Measurements from ENCODE around the gene LCNL1.
A peak's percentile ranks its signal among the peaks of the same experiment; 100 is the strongest.
"Not testable (repeated sequence)": the region's sequence is repeated elsewhere in the genome, so short reads cannot be mapped to it uniquely, and the experiment has no call there.

LCNL1 gene

DNA sequence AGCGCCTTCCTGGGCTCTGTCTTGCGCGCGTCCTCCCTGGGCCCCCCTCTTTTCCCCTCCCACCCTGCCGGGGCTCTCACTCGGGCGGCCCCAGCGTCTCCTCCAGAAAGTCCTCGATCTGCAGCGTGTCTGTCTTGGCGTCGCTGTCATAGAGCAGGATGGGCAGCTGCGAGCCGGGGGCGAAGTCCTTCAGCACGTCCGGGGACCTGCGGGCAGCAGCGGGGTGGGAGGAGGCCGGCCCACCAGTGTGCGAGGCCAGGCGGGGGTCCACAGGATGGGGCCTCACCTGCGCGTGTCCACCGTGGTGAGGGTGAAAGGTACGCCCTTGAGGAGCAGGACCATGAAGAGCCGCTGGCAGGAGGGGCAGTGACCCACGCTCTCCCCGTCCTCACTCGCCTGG, 12.6 kb downstream of the LCNL1 start:
- DNase-seq = no peak

DNA sequence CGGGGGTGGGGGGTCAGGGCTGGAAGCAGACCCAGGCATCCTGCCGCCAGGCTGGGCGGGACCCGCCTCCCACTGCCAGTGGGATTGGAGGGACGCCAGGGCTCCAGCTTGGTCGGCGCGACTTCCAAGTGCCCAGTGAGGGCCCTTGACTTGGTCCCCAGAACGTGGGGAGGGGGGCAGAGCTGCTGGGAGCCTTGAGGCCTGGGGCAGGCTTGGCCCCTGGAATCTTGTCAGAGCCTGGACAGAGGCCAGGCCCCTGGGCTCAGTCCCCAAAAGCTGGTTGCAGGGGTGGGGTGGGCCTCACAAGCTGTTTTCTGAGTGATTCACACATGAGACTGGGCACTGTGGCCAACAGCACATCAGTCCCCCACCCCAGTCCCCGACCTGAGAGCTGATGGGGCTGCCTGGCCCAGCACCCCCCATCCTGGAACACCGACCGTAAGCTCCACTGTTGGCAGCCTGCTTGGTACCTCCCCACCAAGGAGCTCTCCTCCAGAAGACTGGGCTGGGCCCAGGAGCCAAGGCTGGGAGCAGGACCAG, 13.0 kb downstream of the LCNL1 start:
- no peak for DNase-seq

DNA sequence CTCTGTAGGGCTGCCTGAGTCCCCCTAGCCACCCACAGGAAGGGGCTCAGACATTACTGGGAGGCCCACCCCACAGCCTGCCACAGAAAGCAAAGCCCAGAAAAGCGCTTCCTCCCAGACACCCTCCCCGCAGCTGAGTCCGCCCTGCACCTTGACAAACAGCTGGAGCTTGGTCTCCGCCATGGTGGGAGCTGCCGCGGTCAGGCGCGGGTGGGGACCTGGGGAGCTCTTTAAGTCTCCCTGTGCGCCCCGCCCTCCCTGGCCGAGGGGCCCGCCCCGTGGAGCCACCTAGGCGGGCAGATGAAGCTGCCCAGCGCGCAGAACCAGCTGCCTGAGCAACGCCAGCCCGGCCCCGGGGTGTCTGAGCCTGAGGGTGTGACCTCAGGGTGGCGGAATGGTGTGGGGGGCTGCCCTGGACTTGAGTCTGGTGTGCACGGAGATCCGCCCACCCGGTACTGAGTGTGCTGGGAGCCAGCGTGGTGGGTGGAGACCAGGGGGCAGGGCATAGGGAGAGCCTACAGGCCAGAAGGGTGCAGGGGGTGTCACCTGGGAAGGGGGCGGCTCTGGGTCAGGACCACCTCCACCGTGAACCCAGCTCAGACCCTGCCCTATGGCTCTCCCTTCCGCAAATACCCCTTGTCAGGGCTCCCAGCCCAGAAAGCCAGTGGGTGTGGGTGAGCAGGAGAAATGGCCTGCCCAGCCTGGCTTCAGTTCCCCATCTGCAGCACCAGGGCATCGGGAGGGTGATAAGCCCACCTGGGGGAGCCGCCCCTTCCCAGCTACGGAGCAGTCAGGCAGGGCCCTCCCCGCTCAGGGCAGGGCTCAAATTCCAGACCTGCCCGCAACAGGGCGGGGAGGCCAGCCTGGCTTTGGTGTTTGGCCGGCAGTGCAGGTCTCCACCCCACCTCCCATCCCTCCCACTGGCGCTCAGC, 13.8 kb downstream of the LCNL1 start, which contains the start of gene CLIC3:
Gene CLIC3, minus strand, starts transcription at position 208 of the 932 bp plus-strand sequence. Its CDS starts 25 bp downstream, at position 183.
- no peak for DNase-seq

DNA sequence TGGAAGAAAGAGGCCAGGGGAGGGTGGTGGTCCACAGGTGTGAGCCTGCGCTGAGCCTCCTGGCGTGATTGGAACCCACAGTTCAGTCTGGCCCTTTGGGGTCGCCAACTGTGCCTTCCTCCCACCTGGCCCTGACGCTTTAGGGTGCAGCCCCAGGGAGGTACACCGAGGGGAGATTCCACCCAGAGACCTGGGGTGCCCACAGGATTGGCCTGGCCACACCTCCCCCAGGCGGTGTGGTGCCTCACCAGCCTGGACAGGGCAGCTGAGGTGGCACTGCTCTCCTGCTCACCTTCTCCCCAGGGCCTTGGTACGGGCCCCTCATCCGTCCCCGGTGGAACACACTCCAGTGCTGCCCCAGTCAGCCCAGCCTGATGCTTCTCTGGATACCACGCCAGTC, 14.6 kb downstream of the LCNL1 start:
- no peak for DNase-seq

DNA sequence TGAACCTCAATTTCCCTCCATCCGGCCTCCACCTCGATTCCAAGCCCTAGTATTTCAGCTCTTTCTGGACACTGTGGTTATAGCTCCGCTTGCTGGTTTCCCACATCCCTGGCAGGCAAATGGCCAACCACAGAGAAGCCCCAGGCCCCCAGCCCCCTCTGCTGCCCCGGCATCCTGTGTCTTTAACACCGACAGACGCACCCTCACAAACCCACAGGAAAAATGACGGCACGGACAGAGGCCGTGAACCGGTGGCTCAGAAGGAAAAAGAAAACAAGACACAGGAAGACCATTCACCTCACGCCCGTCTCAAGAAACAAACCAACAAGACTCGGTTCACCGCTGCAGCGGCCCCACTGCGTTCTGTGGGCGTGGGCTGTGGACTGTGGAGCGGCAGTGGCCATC, 15.0 kb downstream of the LCNL1 start:
- DNase-seq = no peak

DNA sequence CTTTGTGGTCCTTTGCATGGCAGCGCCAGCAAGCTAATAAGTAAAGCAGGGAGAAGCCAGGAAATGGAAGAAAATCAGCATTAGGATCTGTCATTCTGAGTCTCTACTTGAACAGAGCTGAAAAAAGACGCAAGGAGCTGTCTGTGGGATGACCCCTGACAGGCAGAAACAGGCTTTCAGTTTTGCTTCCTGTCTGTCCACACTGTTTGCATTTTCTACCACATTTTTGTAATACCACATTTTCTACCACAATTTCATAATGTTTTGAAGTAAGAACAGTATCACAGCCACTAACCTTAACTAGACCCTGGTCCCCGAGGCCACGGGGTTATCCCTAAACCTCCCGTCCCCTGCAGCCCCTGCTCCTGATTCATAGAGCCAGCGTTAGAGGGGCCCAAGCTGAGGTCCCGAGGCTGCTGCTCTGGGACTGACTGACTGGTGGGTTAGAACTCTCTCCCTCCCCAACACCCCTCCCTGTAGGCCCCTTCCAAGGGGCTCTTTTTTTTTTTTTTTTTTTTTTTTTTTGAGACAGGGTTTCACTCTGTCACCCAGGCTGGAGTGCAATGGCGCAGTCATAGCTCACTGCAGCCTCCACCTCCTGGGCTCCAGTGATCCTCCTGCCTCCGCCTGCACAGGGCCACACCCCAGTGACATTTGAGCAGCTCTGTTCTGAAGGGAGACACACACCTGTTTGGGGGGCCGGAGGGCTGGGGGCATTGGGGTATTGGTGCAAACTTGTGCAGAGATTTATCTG, 17.6 kb downstream of the LCNL1 start:
- no peak for DNase-seq

DNA sequence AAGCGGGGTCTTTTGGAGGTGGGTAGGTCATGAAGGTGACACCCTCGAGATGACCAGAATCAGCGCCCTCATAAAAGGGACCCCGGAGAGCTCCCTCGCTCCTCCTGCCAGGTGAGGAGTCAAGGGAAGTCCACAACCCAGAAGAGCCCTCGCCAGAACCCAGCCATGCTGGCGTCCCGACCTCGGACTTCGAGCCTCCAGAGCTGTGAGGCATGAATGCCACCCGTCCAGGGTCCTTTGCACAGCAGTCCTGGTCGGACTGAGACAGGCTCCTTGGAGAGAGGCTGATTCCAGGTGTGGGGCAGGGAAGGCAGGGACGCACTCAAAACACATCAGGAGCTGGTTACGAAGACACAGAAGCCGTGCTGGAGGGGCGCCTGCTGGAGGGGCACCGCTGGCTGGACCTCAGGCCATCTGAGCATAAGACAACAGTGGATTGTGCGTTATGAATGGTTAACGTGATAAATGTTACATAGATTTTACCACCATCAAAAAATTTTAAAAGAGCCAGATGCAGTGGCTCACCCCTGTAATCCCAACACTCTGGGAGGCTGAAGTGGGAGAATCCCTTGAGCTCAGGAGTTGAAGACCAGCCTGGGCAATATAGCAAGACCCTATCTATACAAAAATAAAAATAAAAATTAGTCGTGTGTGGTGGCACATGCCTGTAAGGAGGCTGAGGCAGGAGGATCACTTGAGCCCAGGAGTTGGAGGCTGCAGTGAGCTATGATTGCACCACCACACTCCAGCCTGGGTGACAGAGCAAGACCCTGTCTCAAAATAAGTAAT, 19.3 kb downstream of the LCNL1 start:
- no peak for DNase-seq

DNA sequence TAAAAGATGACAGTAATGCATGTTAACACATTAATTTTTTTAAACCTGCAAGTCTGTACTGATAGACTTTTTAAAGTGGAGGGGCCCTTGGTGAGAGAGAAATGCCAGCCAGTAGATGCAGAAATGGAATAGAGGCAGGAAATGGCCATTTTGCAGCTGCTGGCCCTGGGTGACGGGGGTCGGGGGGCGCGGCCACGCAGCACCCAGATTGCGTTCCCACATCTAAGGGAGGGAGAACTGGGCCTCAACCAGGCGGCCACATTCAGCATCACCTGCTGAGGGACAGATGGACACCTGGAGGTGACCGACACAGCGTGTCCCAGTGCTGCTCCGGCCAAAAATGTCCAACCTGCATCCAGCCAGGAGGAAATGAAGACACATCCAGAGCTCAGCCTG, 19.9 kb downstream of the LCNL1 start:
- no peak for DNase-seq

DNA sequence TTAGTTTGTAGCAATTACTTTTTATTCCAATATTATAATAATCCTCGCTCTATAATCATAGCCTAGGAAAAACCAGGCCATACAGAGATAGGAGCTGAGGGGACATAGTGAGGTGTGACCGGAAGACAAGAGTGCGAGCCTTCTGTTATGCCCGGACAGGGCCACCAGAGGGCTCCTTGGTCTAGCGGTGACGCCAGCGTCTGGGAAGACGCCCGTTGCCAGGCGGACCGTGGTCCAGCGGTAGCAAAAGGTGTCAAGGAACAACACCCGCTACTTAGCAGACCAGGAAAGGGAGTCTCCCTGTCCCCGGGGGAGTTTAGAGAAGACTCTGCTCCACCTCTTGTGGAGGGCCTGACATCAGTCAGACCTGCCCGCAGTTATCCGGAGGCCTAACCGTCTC, 21.5 kb downstream of the LCNL1 start:
- DNase-seq = not testable (repeated sequence)

DNA sequence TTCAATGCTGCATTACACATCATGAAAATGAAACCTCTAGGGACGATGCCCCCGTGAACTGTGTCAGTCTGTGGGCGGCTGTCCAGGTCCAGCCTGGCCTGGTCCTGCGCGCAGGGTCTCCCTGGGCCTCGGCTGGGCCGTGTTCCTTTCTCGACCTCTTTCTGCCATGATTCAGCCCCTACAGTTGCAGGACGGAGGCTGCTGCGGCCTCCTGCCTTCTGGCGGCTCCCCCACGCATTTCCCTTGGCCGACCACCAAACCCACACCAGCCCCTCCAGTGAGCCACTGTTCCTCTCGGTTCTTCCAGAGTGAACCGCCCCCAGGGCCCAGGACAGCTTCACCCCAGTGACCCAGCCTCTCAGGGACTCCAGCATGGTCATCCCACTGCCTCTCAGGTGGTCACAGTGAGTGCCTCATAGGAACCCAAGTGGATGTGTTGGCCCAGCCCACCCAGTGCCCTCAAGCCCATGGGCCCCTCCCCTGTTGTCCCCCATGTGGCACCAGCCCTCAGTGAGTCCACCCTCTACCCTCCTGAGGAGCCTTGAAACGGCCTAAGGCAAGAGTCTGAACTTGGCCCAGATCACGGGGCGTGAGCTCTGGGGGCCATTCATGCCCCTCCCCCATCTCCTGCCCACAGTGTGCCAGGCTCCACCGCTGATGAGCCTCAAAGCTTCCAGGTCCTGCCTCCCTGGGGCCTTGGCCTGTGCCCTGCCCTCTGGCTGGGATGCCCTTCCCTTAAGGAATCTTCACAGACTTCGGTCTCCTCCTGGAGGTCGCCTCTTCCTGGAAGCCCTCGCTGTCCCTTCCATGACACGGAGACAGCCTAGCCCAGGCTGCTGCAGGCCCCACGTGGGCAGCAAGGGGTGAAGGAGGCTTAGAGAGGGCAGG, 23.6 kb downstream of the LCNL1 start:
- DNase-seq = no peak

DNA sequence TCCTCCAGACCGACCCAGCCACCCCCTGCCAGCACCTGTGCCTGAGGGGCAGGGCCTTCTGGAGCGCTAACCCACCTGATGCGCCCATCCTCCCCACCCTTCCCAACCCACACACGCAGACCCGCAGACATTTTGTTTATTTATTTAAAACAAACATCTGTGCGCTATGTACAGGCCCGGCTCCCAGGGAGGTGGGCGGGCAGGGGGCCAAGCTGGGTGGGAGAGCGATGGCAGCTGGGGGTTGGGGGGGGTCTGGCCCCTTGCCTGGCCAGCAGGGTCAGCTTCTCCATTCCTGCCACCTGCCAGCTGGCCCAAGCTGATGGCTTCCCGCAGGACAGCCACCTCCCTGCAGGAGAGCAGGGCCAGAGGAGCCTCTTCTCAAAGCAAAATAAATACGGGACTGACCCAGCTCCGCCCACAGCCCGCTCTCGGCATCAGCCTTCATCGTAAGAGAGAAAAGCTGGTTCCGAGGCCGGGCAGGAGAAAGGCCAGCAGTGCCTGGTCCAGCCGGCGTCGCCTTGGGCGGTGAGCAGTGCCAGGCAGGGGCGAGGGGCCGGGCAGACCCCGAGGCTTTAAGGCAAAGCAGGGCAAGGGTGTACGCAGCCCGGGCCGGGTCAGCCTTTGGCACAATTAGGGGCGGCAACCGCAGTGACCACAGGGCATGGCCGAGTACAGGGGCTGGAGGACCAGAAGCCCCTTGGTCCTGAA, 24.5 kb downstream of the LCNL1 start:
- DNase-seq = no peak

DNA sequence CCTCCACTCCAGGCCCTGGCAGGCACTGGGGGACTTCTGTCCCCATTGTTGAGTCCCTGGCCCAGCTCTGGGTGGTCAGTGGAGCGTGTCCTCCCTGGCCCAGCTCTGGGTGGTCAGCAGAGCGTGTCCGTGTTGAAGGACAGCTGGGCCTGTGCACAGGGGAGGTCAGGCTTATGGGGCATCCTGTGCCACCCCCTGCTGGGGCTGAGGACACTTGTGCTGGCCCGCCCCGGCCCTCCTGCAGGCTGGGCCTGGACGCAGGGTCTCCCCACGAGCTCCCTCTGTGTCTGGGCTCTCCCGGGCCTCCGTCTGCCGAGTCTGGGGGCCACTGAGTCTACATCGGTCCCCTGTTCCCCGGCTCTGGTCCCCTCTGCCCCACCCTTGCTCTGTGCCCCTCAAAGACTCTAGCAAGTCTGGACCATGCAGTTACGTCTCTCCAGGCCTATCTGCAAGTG, 25.1 kb downstream of the LCNL1 start:
- no peak for DNase-seq

DNA sequence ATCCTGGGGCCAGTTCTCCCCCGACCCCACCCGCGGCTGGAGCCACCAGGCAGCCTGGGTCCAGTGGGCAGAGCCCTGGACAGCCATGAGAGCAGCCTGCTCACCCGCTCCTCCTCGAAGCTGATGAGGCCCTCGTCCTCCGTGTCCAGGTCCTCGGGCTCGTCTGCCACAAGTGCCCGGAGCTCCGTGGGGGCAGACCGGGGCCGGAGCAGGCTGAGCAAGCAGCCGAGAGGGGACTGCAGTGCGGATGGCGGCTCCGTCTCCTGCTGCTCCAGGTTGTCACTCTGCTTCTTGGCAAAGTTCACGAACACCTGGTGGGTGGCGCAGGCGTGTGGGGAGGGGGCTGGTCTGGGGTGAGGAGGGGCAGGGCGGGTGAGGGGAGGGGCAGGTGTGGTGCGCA, 25.5 kb downstream of the LCNL1 start:
- no peak for DNase-seq

DNA sequence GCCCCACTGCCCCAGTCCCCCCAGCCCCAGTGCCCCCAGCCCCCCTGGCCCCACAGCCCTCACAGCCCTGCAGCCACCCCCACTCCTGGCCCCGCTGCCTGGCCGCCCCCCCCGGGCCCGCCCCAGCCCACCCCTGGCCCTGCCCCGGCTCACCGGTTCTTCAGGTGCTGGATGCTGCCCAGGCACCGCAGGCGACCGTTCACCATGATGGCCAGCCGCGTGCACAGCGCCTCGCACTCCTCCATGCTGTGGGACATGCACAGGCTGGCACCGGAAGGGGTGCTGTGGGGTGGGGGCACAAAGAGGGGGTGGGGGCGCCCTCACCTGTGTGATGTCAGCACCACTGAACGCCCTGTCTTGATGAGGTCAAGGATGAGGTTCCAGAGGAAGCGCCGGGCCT, 26.4 kb downstream of the LCNL1 start:
- no peak for DNase-seq

DNA sequence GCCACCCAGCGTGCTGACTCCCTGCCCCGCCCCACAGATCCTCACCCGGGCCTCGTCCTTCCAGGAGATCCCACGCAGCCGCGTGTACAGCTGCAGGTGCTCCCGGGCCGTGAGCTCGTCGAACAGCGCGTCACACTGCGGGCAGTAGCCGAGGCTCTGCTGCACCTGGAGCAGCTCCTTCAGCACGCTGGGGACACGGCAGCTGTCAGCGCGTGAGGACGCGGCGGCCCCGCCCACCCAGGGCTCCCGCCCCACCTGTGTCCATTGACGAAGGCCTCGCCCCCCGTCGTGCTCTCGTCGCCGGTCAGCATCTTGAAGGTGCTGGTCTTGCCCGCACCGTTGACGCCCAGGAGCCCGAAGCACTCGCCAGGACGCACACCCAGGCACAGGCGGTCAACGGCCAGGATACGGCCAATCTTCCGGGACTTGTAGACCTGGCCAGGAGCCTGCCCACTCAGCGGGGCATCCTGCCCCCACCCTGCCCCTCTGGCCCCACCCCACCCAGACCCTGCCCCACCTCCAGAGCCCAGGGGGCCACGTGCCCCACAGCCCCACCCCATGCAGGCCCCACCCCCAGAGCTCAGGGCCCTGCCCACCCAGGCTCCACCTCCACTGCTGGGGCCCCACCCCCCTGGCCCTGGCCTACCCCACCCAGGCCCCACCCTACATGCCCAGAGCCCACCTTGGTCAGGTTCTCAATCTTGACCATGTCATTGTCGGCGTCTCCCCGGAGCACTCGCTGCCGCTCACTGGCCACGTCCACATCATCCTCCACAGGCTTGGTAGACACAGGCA, 27.3 kb downstream of the LCNL1 start:
- peak; percentile 23 for DNase-seq

DNA sequence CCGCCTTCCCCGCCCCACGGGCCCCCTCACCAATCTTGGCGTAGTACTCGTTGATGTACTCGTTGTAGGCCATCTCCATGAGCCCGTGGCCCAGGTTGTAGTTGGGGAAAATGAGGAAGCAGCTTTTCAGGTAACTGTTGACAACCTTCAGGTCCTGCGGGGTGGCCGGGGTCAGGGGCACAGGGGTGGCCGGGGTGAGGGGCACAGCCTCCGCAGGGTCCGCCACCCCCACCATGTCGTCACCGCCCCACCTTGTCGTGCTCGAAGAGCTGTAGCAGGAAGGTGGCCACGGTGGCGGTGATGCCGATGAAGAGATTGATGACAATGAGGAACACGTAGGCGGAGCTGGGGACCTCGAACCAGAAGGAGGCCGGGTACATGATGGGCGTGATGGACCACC, 28.4 kb downstream of the LCNL1 start:
- no peak for DNase-seq

DNA sequence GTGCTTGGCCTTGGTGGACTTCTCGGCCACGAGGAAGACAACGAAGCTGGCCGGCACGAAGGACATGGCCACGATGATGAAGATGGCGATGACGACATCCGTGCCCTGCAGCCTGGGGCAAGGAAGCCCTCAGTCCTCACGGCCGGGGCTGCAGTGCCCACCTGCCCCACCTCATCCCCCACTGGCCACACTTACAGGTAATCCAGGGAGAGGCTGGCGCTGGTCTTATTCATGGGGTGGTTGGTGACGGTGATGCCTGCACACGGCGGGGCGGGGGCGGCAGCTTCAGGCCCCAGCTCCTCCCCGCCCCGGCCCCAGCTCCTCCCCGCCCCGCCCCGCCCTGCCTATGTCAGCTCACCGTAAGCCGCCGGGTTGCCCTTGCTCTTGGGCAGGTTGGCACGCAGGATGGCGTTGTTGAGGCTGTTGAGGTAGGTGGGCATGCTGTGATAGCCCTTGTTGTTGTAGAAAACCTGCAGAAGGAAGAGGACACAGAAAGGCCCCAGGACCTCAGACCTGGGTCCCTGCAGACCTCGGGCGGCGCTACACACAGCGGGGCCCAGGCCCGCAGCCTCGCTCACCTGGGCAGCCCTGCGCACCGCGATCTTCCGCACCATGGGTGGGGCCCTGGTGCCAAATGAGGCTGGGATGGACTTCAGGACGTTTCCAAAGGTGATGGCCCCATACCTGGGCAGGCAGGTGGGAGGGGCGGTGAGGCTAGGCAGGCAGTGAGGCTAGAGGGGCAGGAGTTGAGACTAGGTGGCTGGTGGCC, 29.3 kb downstream of the LCNL1 start:
- no peak for DNase-seq

DNA sequence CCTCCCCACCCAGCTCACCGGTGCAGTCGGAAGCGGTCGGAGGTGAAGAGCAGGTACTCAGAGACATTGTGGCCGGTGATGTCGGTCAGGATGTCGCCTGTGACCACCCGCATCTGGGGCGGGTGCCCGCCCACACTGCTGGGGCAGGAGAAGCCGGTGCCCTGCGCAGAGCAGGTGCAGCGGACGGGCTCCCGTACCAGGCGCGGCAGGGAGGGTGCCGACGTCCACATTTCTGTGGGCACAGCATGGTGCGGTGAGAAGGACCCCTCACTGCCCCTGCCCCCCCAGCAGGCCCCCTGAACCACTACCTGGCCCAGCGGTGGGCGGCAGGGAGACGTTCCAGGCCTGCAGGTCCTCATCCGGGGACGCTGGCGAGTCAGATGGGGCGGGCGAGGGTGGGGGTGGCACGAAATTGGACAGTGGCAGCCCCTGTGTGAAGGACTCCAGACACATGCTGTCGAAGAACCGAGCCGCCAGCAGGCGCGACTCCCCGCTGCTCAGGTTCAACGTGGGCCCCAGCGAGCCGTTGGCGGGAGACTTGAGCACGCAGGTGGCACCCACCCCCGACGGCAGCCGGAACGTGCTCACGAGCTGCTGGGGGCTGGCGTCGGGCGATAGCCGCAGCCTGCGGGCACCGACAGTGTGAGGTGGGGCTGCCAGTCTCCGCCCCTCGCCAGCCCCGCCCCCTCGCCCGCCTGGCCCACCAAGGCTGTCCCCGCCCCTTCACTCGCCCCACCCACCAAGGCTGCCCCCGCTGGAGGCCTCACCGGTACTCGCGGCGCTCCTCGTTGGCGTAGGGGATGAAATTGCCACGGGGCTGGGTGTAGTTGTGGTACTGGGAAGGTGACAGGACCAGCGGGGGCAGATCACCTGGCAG, 30.1 kb downstream of the LCNL1 start:
- no peak for DNase-seq

All from NCI-H510A treated with DMSO at 0.1 percent for 48 hours (cell line).